ENCODE data around the gene P3H4. TPM values are rescaled to one million over a fixed set of nuclear protein-coding genes. Genes with fewer than 3 reads are reported as not detected.

Gene P3H4
- total and polyA plus RNA-seq, 2 of the 4 experiments (the other 2 are of a cell fraction): 21.5 to 66.7 TPM

DNA sequence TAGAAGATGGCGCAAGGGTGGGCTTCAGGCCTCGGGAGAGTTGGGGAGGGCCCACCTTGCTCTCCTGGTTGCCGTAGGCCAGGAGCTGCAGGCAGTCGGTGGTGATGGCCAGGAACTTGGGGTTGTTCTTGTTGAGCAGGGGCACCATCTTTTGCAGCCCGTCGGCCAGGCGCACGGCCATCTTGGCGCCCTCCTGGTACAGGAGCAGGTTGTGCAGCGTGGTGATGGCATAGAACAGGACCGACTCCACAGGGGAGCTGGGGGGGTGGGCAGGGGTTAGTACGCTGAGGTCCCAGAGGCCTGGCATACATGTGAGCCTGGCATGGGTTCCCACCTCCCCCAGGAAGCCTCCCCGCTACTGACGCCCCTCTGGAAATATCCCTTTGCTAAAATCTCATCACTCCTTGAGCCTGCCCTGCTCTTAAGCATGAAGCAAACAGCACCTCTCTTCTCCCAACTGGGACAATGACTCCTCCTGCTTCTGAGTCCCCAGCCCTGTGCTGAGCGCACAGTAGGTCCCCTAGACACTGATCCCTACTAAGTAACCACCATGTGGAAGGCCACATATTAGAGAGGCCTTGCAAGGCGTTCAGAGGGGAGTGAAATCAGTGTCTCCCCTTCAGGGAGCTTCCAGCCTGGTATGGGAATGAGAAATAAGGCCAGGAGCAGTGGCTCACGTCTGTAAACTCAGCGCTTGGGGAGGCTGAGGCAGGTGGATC is 44.3 kb downstream of the P3H4 start:
- CTCF ChIA-PET: interaction anchor here (0.7 kb wide), 1 partner anchor 23 kb away, joined by 3 read pairs; no protein-coding TSS in a partner anchor
- intact Hi-C loops (cut with micrococcal nuclease): no loop called here
- no peak overlapping the region for H3K4me3 ChIP-seq (ENCODE audit: insufficient read depth, low read depth, low read length)
- no peak overlapping the region for H3K9ac ChIP-seq (ENCODE audit: low read depth, low read length)
- dilution Hi-C loops (cut with HindIII; ENCODE audit: low sequenced_read_pairs, unreplicated experiment): no loop called here
- no peak overlapping the region for H3K4me2 ChIP-seq (ENCODE audit: low read depth, low read length)
- H3K14ac ChIP-seq (replicated peaks; ENCODE audit: low read depth, low read length): no peak overlapping the region
- no peaks in the 10 kb centered on the region for H3K9me3 ChIP-seq (ENCODE audit: control insufficient read depth, insufficient read depth, low read length)
- TF ChIP-seq, protein P1, sequence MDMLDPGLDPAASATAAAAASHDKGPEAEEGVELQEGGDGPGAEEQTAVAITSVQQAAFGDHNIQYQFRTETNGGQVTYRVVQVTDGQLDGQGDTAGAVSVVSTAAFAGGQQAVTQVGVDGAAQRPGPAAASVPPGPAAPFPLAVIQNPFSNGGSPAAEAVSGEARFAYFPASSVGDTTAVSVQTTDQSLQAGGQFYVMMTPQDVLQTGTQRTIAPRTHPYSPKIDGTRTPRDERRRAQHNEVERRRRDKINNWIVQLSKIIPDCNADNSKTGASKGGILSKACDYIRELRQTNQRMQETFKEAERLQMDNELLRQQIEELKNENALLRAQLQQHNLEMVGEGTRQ (IDR thresholded peaks at IDR 0.05; ENCODE audit: low read depth, low read length): no peak
- no peak for TF ChIP-seq ELK1 (IDR thresholded peaks at IDR 0.05; ENCODE audit: borderline replicate concordance, low read depth, low read length)
- TF ChIP-seq POLR2A (IDR thresholded peaks at IDR 0.05; ENCODE audit: low read depth, low read length): no peak
- TF ChIP-seq RFX5 (IDR thresholded peaks at IDR 0.05; ENCODE audit: low read depth, low read length): no peak
- TF ChIP-seq, protein P2, sequence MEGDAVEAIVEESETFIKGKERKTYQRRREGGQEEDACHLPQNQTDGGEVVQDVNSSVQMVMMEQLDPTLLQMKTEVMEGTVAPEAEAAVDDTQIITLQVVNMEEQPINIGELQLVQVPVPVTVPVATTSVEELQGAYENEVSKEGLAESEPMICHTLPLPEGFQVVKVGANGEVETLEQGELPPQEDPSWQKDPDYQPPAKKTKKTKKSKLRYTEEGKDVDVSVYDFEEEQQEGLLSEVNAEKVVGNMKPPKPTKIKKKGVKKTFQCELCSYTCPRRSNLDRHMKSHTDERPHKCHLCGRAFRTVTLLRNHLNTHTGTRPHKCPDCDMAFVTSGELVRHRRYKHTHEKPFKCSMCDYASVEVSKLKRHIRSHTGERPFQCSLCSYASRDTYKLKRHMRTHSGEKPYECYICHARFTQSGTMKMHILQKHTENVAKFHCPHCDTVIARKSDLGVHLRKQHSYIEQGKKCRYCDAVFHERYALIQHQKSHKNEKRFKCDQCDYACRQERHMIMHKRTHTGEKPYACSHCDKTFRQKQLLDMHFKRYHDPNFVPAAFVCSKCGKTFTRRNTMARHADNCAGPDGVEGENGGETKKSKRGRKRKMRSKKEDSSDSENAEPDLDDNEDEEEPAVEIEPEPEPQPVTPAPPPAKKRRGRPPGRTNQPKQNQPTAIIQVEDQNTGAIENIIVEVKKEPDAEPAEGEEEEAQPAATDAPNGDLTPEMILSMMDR (conservative IDR thresholded peaks at IDR 0.05; ENCODE audit: low read depth, low read length): no peak
- DNase-seq: no peak
- H3K9me1 ChIP-seq (ENCODE audit: insufficient read depth, low read length): 0 out of 2 replicates have a peak, but pooled peaks cover 9% of the 10 kb centered on the region
- peaks cover 3 to 8% of the 10 kb centered on the region in 2 experiments; a peak in 3 of 4 replicates for H3K79me1 ChIP-seq (ENCODE audit: low read depth in 1 of 2, low read length in 2 of 2)
- H3K4ac ChIP-seq (ENCODE audit: low read depth, low read length): no peak overlapping the region
- H3K23ac ChIP-seq (ENCODE audit: low read depth, low read length): no peak overlapping the region
- H4K91ac ChIP-seq (ENCODE audit: insufficient read depth, low read depth, low read length): no peak overlapping the region
- no peak overlapping the region for H4K8ac ChIP-seq (ENCODE audit: low read depth in 2 of 2, low read length in 2 of 2)
- ATAC-seq (ENCODE audit: low read depth): no peak
- in situ Hi-C loops (cut with MboI; ENCODE audit: low sequenced_read_pairs): no loop called here
- H3K27ac ChIP-seq (ENCODE audit: insufficient read depth, low read length): no peak overlapping the region
- H2AFZ ChIP-seq (replicated peaks; ENCODE audit: low read length, poor library complexity): no peak overlapping the region
- no peak overlapping the region for H3K56ac ChIP-seq (ENCODE audit: extremely low read depth, insufficient read depth, low read length)
- H2AK5ac ChIP-seq (ENCODE audit: low read depth, low read length): no peak overlapping the region
- no peak overlapping the region for H2AK9ac ChIP-seq (replicated peaks; ENCODE audit: low read depth, low read length, poor library complexity)
- no peaks in the 10 kb centered on the region for H3K27me3 ChIP-seq (ENCODE audit: control insufficient read depth, insufficient read depth, low read length)
- H2BK20ac ChIP-seq (ENCODE audit: low read depth, low read length): no peak overlapping the region
- no peak overlapping the region for H2BK120ac ChIP-seq (ENCODE audit: low read depth, low read length)
- peaks cover 78% of the 10 kb centered on the region for H3K36me3 ChIP-seq (ENCODE audit: control insufficient read depth, insufficient read depth, low read length)
- no peak overlapping the region for H2BK5ac ChIP-seq (ENCODE audit: low read depth, low read length, poor library complexity, severe bottlenecking)
- H4K20me1 ChIP-seq (ENCODE audit: insufficient read depth, low read length): no peaks in the 10 kb centered on the region; the same call in 1 of the 2 replicates
- BruUV-seq (replicated peaks): no TSS peak
- POLR2A ChIA-PET (ENCODE audit: unreplicated experiment): no interaction called here
- no peaks in the 10 kb centered on the region; the same call in 1 of the 2 replicates for H3K4me1 ChIP-seq (ENCODE audit: control insufficient read depth, insufficient read depth, low read length)
- WGBS, 2 experiments (ENCODE audit: extremely low coverage in 2 of 2, insufficient read length in 1 of 2): no CpG with 5 or more reads among the region's 18 CpGs
- no peak overlapping the region for H3K18ac ChIP-seq (ENCODE audit: low read depth, low read length)
- no peak overlapping the region for H4K5ac ChIP-seq (ENCODE audit: low read depth, low read length)
- H2BK15ac ChIP-seq (ENCODE audit: low read depth, low read length): no peak overlapping the region

All from IMR-90 (cell line).